GM23338 (cell line): Measurements from ENCODE around the gene FN1. TPM values are rescaled to one million over a fixed set of nuclear protein-coding genes. Genes with fewer than 3 reads are reported as not detected.

ENCODE experiments used
- ATAC-seq: fragments of 200-7000 bp; cut with Tn5 transposase; 3 replicates; pipeline ENCODE4 v1.9.1; 2020
- DNase-seq: peaks from one replicate; pipeline ENCODE4 v3.0.0-alpha.2; 2015; ENCODE audit warnings: low spot score
- H2AFZ ChIP-seq: fragments of 200-600 bp; sonication (generic); 2 replicates; pipeline ENCODE4 v1.8.0; 2016; ENCODE audit warnings: antibody characterized with exemption, mild to moderate bottlenecking, moderate library complexity
- H3F3A ChIP-seq: fragments of 200-600 bp; sonication (generic); replicated peaks from 2 replicates; pipeline ENCODE4 v1.8.0; 2017; ENCODE audit warnings: antibody characterized with exemption, mixed run types, low read depth
- H3K27ac ChIP-seq: fragments of 200-600 bp; sonication (generic); 2 replicates; pipeline ENCODE4 v1.6.1; 2016; ENCODE audit warnings: low read depth
- H3K27me3 ChIP-seq: fragments of 200-600 bp; sonication (generic); 2 replicates; pipeline ENCODE4 v1.8.0; 2016; ENCODE audit warnings: mild to moderate bottlenecking, mixed run types, moderate library complexity; ENCODE audit not compliant: insufficient read depth
- H3K36me3 ChIP-seq: fragments of 200-600 bp; sonication (generic); 2 replicates; pipeline ENCODE4 v1.8.0; 2016; ENCODE audit warnings: mild to moderate bottlenecking; ENCODE audit not compliant: insufficient read depth
- H3K4me1 ChIP-seq: fragments of 200-600 bp; sonication (generic); 2 replicates; pipeline ENCODE4 v1.8.0; 2016; ENCODE audit warnings: mild to moderate bottlenecking, moderate library complexity; ENCODE audit not compliant: insufficient read depth
- H3K4me2 ChIP-seq: fragments of 200-600 bp; sonication (generic); 2 replicates; pipeline ENCODE4 v1.7.1; 2017; ENCODE audit warnings: mixed run types
- H3K4me3 ChIP-seq: fragments of 200-600 bp; sonication (generic); 2 replicates; pipeline ENCODE4 v1.6.1; 2016; ENCODE audit warnings: mixed run types
- H3K79me2 ChIP-seq: fragments of 200-600 bp; sonication (generic); replicated peaks from 2 replicates; pipeline ENCODE4 v1.8.0; 2017; ENCODE audit warnings: mild to moderate bottlenecking; ENCODE audit not compliant: insufficient read depth
- H3K9me2 ChIP-seq: fragments of 200-600 bp; sonication (generic); 2 replicates; pipeline ENCODE4 v1.8.0; 2017; ENCODE audit not compliant: insufficient read depth
- H4K20me1 ChIP-seq: fragments of 200-600 bp; sonication (generic); replicated peaks from 2 replicates; pipeline ENCODE4 v1.8.0; 2017; ENCODE audit warnings: mild to moderate bottlenecking; ENCODE audit not compliant: insufficient read depth
- H3K27ac Mint-ChIP-seq: 2 replicates; pipeline ENCODE4 v1.8.0; 2020; ENCODE audit warnings: inconsistent platforms, mild to moderate bottlenecking, moderate library complexity, mixed read lengths
- H3K27me3 Mint-ChIP-seq: 3 replicates; pipeline ENCODE4 v1.8.0; 2022; ENCODE audit warnings: low read depth, mild to moderate bottlenecking, moderate library complexity, mixed read lengths, inconsistent platforms; ENCODE audit not compliant: insufficient read depth, poor library complexity
- H3K36me3 Mint-ChIP-seq: 3 replicates; pipeline ENCODE4 v1.8.0; 2021; ENCODE audit warnings: low read depth, mild to moderate bottlenecking, inconsistent platforms, moderate library complexity, mixed read lengths
- H3K4me1 Mint-ChIP-seq: 3 replicates; pipeline ENCODE4 v1.8.0; 2020; ENCODE audit warnings: mild to moderate bottlenecking, inconsistent platforms, mixed read lengths
- H3K4me3 Mint-ChIP-seq: 3 replicates; pipeline ENCODE4 v1.8.0; 2021; ENCODE audit warnings: moderate library complexity, mild to moderate bottlenecking, inconsistent platforms, mixed read lengths
- H3K9me3 Mint-ChIP-seq: 3 replicates; pipeline ENCODE4 v1.8.0; 2020; ENCODE audit warnings: moderate library complexity, mild to moderate bottlenecking, inconsistent platforms, mixed read lengths
- polyA plus RNA-seq: library from polyadenylated mRNA; unstranded; fragments of >200 nt; fragmentation: Nextera tagmentation; extraction: Ambion mirVana; gene quantifications from 2 replicates; pipeline ENCODE4 v1.2.1, GENCODE V29; 2016
- total RNA-seq: library from RNA; depleted of rRNA; stranded (reverse); fragments of >200 nt; shearing (Covaris generic); gene quantifications from 2 replicates; pipeline ENCODE4 v1.2.3, GENCODE V29; 2014
- TF ChIP-seq, protein P1 (sequence below): fragments of 250-450 bp; sonication (Bioruptor Pico); IDR thresholded peaks from 2 replicates; pipeline ENCODE4 v1.5.0; 2020; ENCODE audit warnings: mild to moderate bottlenecking, moderate library complexity
- TF ChIP-seq, protein P2 (sequence below), 2 experiments: fragments of 200-600 bp in 1 of 2; sonication (generic) in 1 of 2; conservative IDR thresholded peaks; 2 replicates each; pipeline versions ENCODE4 v1.5.1 to v1.6.1; 2016 to 2017; ENCODE audit warnings: antibody characterized with exemption in 2 of 2, low read depth in 2 of 2, mild to moderate bottlenecking in 2 of 2, moderate library complexity in 1 of 2

FN1 gene
- total and polyA plus RNA-seq, 2 experiments from 2014 or later, result 79.6 to 255 TPM

DNA sequence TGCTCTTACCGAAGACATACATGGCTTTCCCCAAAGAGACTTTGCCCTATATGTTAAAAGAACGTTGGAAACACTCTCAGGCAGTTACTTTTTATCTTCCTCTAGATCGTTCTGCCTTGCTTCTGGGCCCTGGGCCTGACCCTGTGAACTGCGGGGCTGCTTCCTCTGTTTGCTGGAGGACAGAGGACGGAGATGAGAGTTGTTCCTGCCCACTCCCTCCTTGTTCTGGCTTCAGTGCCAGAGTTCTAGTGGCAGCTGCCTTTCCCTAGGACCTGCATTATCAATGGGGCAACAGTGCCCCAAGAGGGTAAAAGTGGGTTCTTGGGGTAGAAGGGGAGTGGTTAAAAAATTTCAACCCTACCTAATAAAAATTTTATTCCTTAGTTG, 6.5 kb upstream of the FN1 start:
- H3K36me3 Mint-ChIP-seq, result no peaks in the 10 kb centered on the region
- Histone ChIP-seq H3K36me3 (no peaks in the 10 kb centered on the region), H3K27ac (no peak overlapping the region), H3K9me2 (no peaks in the 10 kb centered on the region), H2AFZ (peak overlapping the region; percentile 30; the same call in 1 of the 2 replicates), H3K4me1 (peaks cover 10% of the 10 kb centered on the region), H3K79me2 (no peaks in the 10 kb centered on the region), H4K20me1 (no peaks in the 10 kb centered on the region), H3K27me3 (no peaks in the 10 kb centered on the region), H3F3A (no peaks in the 10 kb centered on the region), H3K4me3 (no peak overlapping the region), H3K4me2 (no peak overlapping the region)
- no peak for DNase-seq
- H3K4me1 Mint-ChIP-seq, result peaks cover 10% of the 10 kb centered on the region
- ATAC-seq, result peak; percentile 63
- H3K27ac Mint-ChIP-seq, result no peak overlapping the region
- H3K4me3 Mint-ChIP-seq, result no peak overlapping the region
- TF ChIP-seq, protein P1, sequence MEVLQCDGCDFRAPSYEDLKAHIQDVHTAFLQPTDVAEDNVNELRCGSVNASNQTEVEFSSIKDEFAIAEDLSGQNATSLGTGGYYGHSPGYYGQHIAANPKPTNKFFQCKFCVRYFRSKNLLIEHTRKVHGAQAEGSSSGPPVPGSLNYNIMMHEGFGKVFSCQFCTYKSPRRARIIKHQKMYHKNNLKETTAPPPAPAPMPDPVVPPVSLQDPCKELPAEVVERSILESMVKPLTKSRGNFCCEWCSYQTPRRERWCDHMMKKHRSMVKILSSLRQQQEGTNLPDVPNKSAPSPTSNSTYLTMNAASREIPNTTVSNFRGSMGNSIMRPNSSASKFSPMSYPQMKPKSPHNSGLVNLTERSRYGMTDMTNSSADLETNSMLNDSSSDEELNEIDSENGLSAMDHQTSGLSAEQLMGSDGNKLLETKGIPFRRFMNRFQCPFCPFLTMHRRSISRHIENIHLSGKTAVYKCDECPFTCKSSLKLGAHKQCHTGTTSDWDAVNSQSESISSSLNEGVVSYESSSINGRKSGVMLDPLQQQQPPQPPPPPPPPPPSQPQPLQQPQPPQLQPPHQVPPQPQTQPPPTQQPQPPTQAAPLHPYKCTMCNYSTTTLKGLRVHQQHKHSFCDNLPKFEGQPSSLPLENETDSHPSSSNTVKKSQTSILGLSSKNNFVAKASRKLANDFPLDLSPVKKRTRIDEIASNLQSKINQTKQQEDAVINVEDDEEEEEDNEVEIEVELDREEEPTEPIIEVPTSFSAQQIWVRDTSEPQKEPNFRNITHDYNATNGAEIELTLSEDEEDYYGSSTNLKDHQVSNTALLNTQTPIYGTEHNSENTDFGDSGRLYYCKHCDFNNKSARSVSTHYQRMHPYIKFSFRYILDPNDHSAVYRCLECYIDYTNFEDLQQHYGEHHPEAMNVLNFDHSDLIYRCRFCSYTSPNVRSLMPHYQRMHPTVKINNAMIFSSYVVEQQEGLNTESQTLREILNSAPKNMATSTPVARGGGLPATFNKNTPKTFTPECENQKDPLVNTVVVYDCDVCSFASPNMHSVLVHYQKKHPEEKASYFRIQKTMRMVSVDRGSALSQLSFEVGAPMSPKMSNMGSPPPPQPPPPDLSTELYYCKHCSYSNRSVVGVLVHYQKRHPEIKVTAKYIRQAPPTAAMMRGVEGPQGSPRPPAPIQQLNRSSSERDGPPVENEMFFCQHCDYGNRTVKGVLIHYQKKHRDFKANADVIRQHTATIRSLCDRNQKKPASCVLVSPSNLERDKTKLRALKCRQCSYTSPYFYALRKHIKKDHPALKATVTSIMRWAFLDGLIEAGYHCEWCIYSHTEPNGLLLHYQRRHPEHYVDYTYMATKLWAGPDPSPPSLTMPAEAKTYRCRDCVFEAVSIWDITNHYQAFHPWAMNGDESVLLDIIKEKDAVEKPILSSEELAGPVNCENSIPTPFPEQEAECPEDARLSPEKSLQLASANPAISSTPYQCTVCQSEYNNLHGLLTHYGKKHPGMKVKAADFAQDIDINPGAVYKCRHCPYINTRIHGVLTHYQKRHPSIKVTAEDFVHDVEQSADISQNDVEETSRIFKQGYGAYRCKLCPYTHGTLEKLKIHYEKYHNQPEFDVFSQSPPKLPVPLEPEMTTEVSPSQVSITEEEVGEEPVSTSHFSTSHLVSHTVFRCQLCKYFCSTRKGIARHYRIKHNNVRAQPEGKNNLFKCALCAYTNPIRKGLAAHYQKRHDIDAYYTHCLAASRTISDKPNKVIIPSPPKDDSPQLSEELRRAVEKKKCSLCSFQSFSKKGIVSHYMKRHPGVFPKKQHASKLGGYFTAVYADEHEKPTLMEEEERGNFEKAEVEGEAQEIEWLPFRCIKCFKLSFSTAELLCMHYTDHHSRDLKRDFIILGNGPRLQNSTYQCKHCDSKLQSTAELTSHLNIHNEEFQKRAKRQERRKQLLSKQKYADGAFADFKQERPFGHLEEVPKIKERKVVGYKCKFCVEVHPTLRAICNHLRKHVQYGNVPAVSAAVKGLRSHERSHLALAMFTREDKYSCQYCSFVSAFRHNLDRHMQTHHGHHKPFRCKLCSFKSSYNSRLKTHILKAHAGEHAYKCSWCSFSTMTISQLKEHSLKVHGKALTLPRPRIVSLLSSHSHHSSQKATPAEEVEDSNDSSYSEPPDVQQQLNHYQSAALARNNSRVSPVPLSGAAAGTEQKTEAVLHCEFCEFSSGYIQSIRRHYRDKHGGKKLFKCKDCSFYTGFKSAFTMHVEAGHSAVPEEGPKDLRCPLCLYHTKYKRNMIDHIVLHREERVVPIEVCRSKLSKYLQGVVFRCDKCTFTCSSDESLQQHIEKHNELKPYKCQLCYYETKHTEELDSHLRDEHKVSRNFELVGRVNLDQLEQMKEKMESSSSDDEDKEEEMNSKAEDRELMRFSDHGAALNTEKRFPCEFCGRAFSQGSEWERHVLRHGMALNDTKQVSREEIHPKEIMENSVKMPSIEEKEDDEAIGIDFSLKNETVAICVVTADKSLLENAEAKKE, result no peak
- TF ChIP-seq, protein P2, sequence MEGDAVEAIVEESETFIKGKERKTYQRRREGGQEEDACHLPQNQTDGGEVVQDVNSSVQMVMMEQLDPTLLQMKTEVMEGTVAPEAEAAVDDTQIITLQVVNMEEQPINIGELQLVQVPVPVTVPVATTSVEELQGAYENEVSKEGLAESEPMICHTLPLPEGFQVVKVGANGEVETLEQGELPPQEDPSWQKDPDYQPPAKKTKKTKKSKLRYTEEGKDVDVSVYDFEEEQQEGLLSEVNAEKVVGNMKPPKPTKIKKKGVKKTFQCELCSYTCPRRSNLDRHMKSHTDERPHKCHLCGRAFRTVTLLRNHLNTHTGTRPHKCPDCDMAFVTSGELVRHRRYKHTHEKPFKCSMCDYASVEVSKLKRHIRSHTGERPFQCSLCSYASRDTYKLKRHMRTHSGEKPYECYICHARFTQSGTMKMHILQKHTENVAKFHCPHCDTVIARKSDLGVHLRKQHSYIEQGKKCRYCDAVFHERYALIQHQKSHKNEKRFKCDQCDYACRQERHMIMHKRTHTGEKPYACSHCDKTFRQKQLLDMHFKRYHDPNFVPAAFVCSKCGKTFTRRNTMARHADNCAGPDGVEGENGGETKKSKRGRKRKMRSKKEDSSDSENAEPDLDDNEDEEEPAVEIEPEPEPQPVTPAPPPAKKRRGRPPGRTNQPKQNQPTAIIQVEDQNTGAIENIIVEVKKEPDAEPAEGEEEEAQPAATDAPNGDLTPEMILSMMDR (conservative IDR thresholded peaks at IDR 0.05; ENCODE audit: low read depth in 2 of 2), result peak in 1 of 2 experiments; percentile 32; a peak in 2 of 4 replicates
- no peaks in the 10 kb centered on the region for H3K27me3 Mint-ChIP-seq
- H3K9me3 Mint-ChIP-seq, result no peaks in the 10 kb centered on the region
